ENCODE measurements around the gene TRIM50. TPM values are rescaled to one million over a fixed set of nuclear protein-coding genes. Genes with fewer than 3 reads are reported as not detected.

Gene TRIM50
- total and polyA plus RNA-seq, 2 of the 13 experiments (the other 11 are each of a cell fraction or from before 2014, with no cell fraction given), result 4.2 to 24.5 TPM

- TF ChIP-seq ZNF710 (CRISPR knock-in tag; IDR thresholded peaks at IDR 0.05; ENCODE audit: borderline replicate concordance) (0 out of 2 replicates have a peak, but pooled peaks have one; percentile 71), ZFX (CRISPR knock-in tag; IDR thresholded peaks at IDR 0.05; ENCODE audit: low read depth) (peak; percentile 52), ZNF317 (CRISPR knock-in tag; IDR thresholded peaks at IDR 0.05) (0 out of 2 replicates have a peak, but pooled peaks have one; percentile 30), CREM (IDR thresholded peaks at IDR 0.05) (peak; percentile 17; the same call in 1 of the 2 replicates), CREM (CRISPR knock-in tag; IDR thresholded peaks at IDR 0.05) (no peak), SMYD3 (CRISPR knock-in tag; IDR thresholded peaks at IDR 0.05) (no peak), ZBED4 (CRISPR knock-in tag; IDR thresholded peaks at IDR 0.05; ENCODE audit: borderline replicate concordance) (0 out of 2 replicates have a peak, but pooled peaks have one; percentile 12), NCOA2 (CRISPR knock-in tag; IDR thresholded peaks at IDR 0.05) (peak; percentile 46; the same call in 1 of the 2 replicates), ZMYM4 (CRISPR knock-in tag; IDR thresholded peaks at IDR 0.05) (peak; percentile 45; the same call in 1 of the 2 replicates), ESRRA (CRISPR knock-in tag; IDR thresholded peaks at IDR 0.05; ENCODE audit: low read depth) (peak; percentile 50; the same call in 1 of the 2 replicates), PHF21A (CRISPR knock-in tag; IDR thresholded peaks at IDR 0.05) (peak; percentile 45; the same call in 1 of the 2 replicates), SAP130 (CRISPR knock-in tag; IDR thresholded peaks at IDR 0.05; ENCODE audit: low read depth) (peak; percentile 40; the same call in 1 of the 2 replicates), BCL6 (CRISPR knock-in tag; IDR thresholded peaks at IDR 0.05) (peak; percentile 30; the same call in 1 of the 2 replicates), RCOR2 (CRISPR knock-in tag; IDR thresholded peaks at IDR 0.05) (0 out of 2 replicates have a peak, but pooled peaks have one; percentile 32), MEIS2 (CRISPR knock-in tag; IDR thresholded peaks at IDR 0.05) (no peak), TFDP1 (CRISPR knock-in tag; IDR thresholded peaks at IDR 0.05; ENCODE audit: borderline replicate concordance) (0 out of 2 replicates have a peak, but pooled peaks have one; percentile 13), ARNTL (CRISPR knock-in tag; IDR thresholded peaks at IDR 0.05) (no peak), ZZZ3 (CRISPR knock-in tag; IDR thresholded peaks at IDR 0.05; ENCODE audit: borderline replicate concordance) (no peak), TAF1 (CRISPR knock-in tag; IDR thresholded peaks at IDR 0.05) (peak; percentile 42; the same call in 1 of the 2 replicates), ZNF501 (CRISPR knock-in tag; IDR thresholded peaks at IDR 0.05) (0 out of 2 replicates have a peak, but pooled peaks have one; percentile 26), ZBTB7B (CRISPR knock-in tag; IDR thresholded peaks at IDR 0.05) (0 out of 2 replicates have a peak, but pooled peaks have one; percentile 30)
- TF ChIP-seq, protein P1, sequence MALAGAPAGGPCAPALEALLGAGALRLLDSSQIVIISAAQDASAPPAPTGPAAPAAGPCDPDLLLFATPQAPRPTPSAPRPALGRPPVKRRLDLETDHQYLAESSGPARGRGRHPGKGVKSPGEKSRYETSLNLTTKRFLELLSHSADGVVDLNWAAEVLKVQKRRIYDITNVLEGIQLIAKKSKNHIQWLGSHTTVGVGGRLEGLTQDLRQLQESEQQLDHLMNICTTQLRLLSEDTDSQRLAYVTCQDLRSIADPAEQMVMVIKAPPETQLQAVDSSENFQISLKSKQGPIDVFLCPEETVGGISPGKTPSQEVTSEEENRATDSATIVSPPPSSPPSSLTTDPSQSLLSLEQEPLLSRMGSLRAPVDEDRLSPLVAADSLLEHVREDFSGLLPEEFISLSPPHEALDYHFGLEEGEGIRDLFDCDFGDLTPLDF (CRISPR knock-in tag; IDR thresholded peaks at IDR 0.05), result no peak
These were observed 15.9 kb upstream of the TRIM50 start (continued) for GRCh38 chr7:73343671-73344380.
